Gastrocnemius medialis (tissue), 4 donors: ENCODE data around the gene MIPOL1.

Source experiments
- CTCF ChIP-seq, 5 experiments: fragments of 450-650 bp in 3 of 5; fragments of 200-600 bp in 2 of 5; sonication (generic) in 2 of 5; IDR thresholded peaks in 4 of 5; conservative IDR thresholded peaks in 1 of 5; 1 replicate in 4 of 5; 2 replicates in 1 of 5; pipeline ENCODE4 v1.5.1; 2016 to 2019; ENCODE audit warnings: antibody characterized with exemption in 5 of 5, mild to moderate bottlenecking in 3 of 5, moderate library complexity in 3 of 5
- POLR2A ChIP-seq, 2 donors: fragments of 450-650 bp; IDR thresholded peaks; one replicate each; pipeline ENCODE4 v1.6.1; 2017; ENCODE audit warnings: antibody characterized with exemption in 2 of 2, mild to moderate bottlenecking in 2 of 2, moderate library complexity in 2 of 2

- peak in 4 of 5 experiments; percentile 9 to 44 (median 22) for TF ChIP-seq CTCF (IDR thresholded peaks at IDR 0.05 in 4 of 5, conservative IDR thresholded peaks at IDR 0.05 in 1 of 5)
- TF ChIP-seq POLR2A (IDR thresholded peaks at IDR 0.05) = peak; percentile 39 to 42
These were observed at the start of gene MIPOL1 for GRCh38 chr14:37197421-37198272.
